Panc1 (cell line): ENCODE measurements around the gene GADD45A. TPM values are rescaled to one million over a fixed set of nuclear protein-coding genes. Genes with fewer than 3 reads are reported as not detected.
A peak's percentile ranks its signal among the peaks of the same experiment; 100 is the strongest.

ENCODE experiments used
- ATAC-seq: fragments of 200-7000 bp; cut with Tn5 transposase; 2 replicates; pipeline ENCODE4 v1.9.1; 2020; ENCODE audit warnings: mild to moderate bottlenecking, moderate library complexity
- BruUV-seq: library from RNA; stranded (reverse); fragments of 400-500 nt; replicated peaks from 2 replicates; lab custom pipeline; 2021; lab: Mats Ljungman, UMichigan
- CTCF ChIA-PET: fragments of 300-600 bp; sonication (Branson Sonifier 250); formaldehyde crosslinking; loops from one replicate; lab custom pipeline; 2022; ENCODE audit warnings: antibody characterized with exemption; lab: Charles Lee
- POLR2A ChIA-PET: fragments of 300-600 bp; sonication (Branson Sonifier 250); formaldehyde crosslinking; loops from one replicate; lab custom pipeline; 2022; ENCODE audit warnings: antibody characterized with exemption; lab: Charles Lee
- DNase-seq: peaks from one replicate; pipeline ENCODE4 v3.0.0-alpha.2; 2010; ENCODE audit warnings: low read depth, low spot score
- H3K27ac ChIP-seq: 2 replicates; pipeline ENCODE4 v1.5.1; 2011; ENCODE audit warnings: mild to moderate bottlenecking, low read length, inconsistent platforms
- H3K27me3 ChIP-seq: fragments of 200-500 bp; sonication (Bioruptor generic); 2 replicates; pipeline ENCODE4 v1.6.0; 2014; ENCODE audit warnings: low read length, inconsistent platforms; ENCODE audit not compliant: control insufficient read depth, insufficient read depth
- H3K36me3 ChIP-seq: fragments of 200-500 bp; sonication (Bioruptor generic); 2 replicates; pipeline ENCODE4 v1.5.1; 2014; ENCODE audit warnings: inconsistent platforms, mild to moderate bottlenecking, low read length, moderate library complexity; ENCODE audit not compliant: control insufficient read depth, insufficient read depth
- H3K4me1 ChIP-seq: 2 replicates; pipeline ENCODE4 v1.5.1; 2011; ENCODE audit warnings: inconsistent platforms, mild to moderate bottlenecking, low read length, moderate library complexity; ENCODE audit not compliant: control insufficient read depth, insufficient read depth
- H3K4me3 ChIP-seq, 2 experiments: 2 replicates each; pipeline ENCODE4 v1.5.1; 2011 to 2012; ENCODE audit warnings: low read depth in 2 of 2, low read length in 2 of 2, mild to moderate bottlenecking in 2 of 2, inconsistent platforms in 1 of 2, moderate library complexity in 1 of 2
- H3K9me3 ChIP-seq: fragments of 200-500 bp; sonication (Bioruptor generic); 2 replicates; pipeline ENCODE4 v1.5.1; 2014; ENCODE audit warnings: low read depth, mild to moderate bottlenecking, inconsistent platforms, low read length, moderate library complexity; ENCODE audit not compliant: control insufficient read depth, insufficient read depth
- POLR2AphosphoS5 ChIP-seq: IDR thresholded peaks from 2 replicates; pipeline ENCODE4 v1.6.1; 2012; ENCODE audit warnings: mild to moderate bottlenecking, low read depth, low read length, moderate library complexity
- REST ChIP-seq, 2 experiments: IDR thresholded peaks; 2 replicates each; pipeline ENCODE4 v1.6.1; 2011 to 2012; ENCODE audit warnings: low read depth in 2 of 2, control low read depth in 1 of 2, low read length in 1 of 2, mild to moderate bottlenecking in 1 of 2, moderate library complexity in 1 of 2; ENCODE audit not compliant: insufficient read depth in 1 of 2
- SIN3A ChIP-seq: IDR thresholded peaks from 2 replicates; pipeline ENCODE4 v1.6.1; 2012; ENCODE audit warnings: low read depth, mild to moderate bottlenecking, low read length, moderate library complexity, borderline replicate concordance; ENCODE audit not compliant: insufficient read depth
- TCF7L2 ChIP-seq: IDR thresholded peaks from 2 replicates; pipeline ENCODE4 v1.6.1; 2011; ENCODE audit warnings: mild to moderate bottlenecking, low read depth, low read length, inconsistent platforms
- in situ Hi-C: cut with HindIII; loops from 2 replicates; pipeline ENCODE4 v1.10.0; 2016; ENCODE audit warnings: low sequenced_read_pairs, low pct_unique_long_range_greater_than_20kb
- intact Hi-C: fragments of 100-400 bp; cut with micrococcal nuclease; formaldehyde crosslinking; loops from one replicate; pipeline ENCODE4 v1.10.0; 2022; ENCODE audit not compliant: unreplicated experiment
- total RNA-seq: library from RNA; stranded (reverse); gene quantifications from one replicate; pipeline ENCODE4 v1.2.1, GENCODE V29; 2021; ENCODE audit not compliant: unreplicated experiment
- TF ChIP-seq, protein P1 (sequence below): fragments of 450-650 bp; IDR thresholded peaks from 2 replicates; pipeline ENCODE4 v1.5.1; 2017; ENCODE audit warnings: mild to moderate bottlenecking

The GADD45A gene
- total RNA-seq, 1 experiment from 2014 or later = 106 TPM

DNA sequence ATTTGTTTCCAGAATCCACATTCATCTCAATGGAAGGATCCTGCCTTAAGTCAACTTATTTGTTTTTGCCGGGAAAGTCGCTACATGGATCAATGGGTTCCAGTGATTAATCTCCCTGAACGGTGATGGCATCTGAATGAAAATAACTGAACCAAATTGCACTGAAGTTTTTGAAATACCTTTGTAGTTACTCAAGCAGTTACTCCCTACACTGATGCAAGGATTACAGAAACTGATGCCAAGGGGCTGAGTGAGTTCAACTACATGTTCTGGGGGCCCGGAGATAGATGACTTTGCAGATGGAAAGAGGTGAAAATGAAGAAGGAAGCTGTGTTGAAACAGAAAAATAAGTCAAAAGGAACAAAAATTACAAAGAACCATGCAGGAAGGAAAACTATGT, 2.6 kb downstream of the GADD45A start:
- DNase-seq = no peak
- intact Hi-C loops = loop anchor here (5.0 to 10.0 kb wide), 2 partner anchors 60 to 153 kb away; no protein-coding TSS in a partner anchor

GRCh38 chr1:67688526-67689219, 3.7 kb downstream of the GADD45A start:
- DNase-seq = no peak
- intact Hi-C loops (loop anchor here (5.0 to 10.0 kb wide), 2 partner anchors 59 to 154 kb away; no protein-coding TSS in a partner anchor), in situ Hi-C loops (no loop called here)
- no peaks in the 10 kb centered on the region for H3K9me3 ChIP-seq
- BruUV-seq = no TSS peak
- ATAC-seq = no peak
- peaks cover 21% of the 10 kb centered on the region for H3K36me3 ChIP-seq
- no peaks in the 10 kb centered on the region for H3K27me3 ChIP-seq
- H3K27ac ChIP-seq = peak overlapping the region; percentile 92
- POLR2A ChIA-PET = no interaction called here
- CTCF ChIA-PET = no interaction called here
- peak overlapping the region; percentile 21 to 95 for H3K4me3 ChIP-seq
- H3K4me1 ChIP-seq = peaks cover 33% of the 10 kb centered on the region
- peak; percentile 87 for TF ChIP-seq POLR2AphosphoS5
- TF ChIP-seq, protein P1, sequence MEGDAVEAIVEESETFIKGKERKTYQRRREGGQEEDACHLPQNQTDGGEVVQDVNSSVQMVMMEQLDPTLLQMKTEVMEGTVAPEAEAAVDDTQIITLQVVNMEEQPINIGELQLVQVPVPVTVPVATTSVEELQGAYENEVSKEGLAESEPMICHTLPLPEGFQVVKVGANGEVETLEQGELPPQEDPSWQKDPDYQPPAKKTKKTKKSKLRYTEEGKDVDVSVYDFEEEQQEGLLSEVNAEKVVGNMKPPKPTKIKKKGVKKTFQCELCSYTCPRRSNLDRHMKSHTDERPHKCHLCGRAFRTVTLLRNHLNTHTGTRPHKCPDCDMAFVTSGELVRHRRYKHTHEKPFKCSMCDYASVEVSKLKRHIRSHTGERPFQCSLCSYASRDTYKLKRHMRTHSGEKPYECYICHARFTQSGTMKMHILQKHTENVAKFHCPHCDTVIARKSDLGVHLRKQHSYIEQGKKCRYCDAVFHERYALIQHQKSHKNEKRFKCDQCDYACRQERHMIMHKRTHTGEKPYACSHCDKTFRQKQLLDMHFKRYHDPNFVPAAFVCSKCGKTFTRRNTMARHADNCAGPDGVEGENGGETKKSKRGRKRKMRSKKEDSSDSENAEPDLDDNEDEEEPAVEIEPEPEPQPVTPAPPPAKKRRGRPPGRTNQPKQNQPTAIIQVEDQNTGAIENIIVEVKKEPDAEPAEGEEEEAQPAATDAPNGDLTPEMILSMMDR = no peak

More for the DNA sequence above, 2.6 kb downstream of the GADD45A start:
- Histone ChIP-seq H3K36me3 (peaks cover 21% of the 10 kb centered on the region), H3K4me1 (peaks cover 43% of the 10 kb centered on the region), H3K27me3 (no peaks in the 10 kb centered on the region), H3K9me3 (no peaks in the 10 kb centered on the region), H3K4me3 (peak overlapping the region; percentile 84 to 95), H3K27ac (peak overlapping the region; percentile 92)
- CTCF ChIA-PET = no interaction called here
- TSS peak; percentile 86 for BruUV-seq
- no peak for TF ChIP-seq REST (IDR thresholded peaks at IDR 0.05; ENCODE audit: insufficient read depth in 1 of 2, low read depth in 2 of 2, low read length in 1 of 2)
- no peak for TF ChIP-seq TCF7L2
- TF ChIP-seq SIN3A = no peak
- TF ChIP-seq, protein P1 = no peak
- TF ChIP-seq POLR2AphosphoS5 = no peak
- in situ Hi-C loops = no loop called here
- POLR2A ChIA-PET = no interaction called here
- no peak for ATAC-seq
